ENCODE measurements around the gene OR4D9. TPM values are rescaled to one million over a fixed set of nuclear protein-coding genes. Genes with fewer than 3 reads are reported as not detected.

The OR4D9 gene
- total and polyA plus RNA-seq, 7 donors: not detected

GRCh38 chr11:59560702-59561473, 49.5 kb downstream of the OR4D9 start:
- intact Hi-C loops (cut with DNase I): no loop called here
- Histone ChIP-seq H3K27me3 (no peaks in the 10 kb centered on the region), H3K27ac (peak overlapping the region; percentile 89 to 96 (median 92)), H3K4me1 (peaks cover 0 to 32% (median 10%) of the 10 kb centered on the region in 4 donors), H3K36me3 (no peaks in the 10 kb centered on the region), H3K4me3 (peak overlapping the region; percentile 80 to 92 (median 86)), H3K9me3 (no peaks in the 10 kb centered on the region)
- peak; percentile 95 for DNase-seq
- WGBS, 2 donors: 2 to 6% methylated on average over 40 of the region's 40 CpGs
- TF ChIP-seq POLR2A (IDR thresholded peaks at IDR 0.05) (peak in 1 of 2 donors; percentile 28), POLR2AphosphoS5 (IDR thresholded peaks at IDR 0.05) (peak; percentile 74 to 86 (median 78)), EP300 (IDR thresholded peaks at IDR 0.05) (no peak)

DNA sequence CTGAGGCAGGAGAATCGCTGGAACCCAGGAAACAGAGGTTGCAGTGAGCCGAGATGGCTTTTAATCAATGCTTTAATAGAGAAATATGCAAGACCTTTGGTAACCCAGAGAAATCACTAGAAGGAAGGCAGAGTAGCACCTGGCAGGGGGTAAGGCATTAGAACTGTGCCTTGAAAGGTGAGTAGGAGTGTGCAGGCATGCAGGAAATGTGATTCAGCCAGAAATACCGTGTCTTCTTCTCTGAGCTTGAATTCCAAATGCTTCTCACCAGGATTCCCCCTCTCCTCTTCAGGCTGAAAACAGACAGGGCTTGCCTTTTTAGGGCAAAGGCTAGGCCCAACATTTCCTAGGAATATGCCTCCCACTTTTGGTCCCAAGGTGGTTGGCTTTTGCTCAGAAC, 51.0 kb downstream of the OR4D9 start:
- H3K27ac ChIP-seq: no peak overlapping the region
- peaks cover 0 to 20% (median 7%) of the 10 kb centered on the region in 4 donors for H3K4me1 ChIP-seq
- H3K36me3 ChIP-seq: no peaks in the 10 kb centered on the region
- no peak for DNase-seq
- intact Hi-C loops (cut with DNase I): no loop called here
- no peaks in the 10 kb centered on the region for H3K9me3 ChIP-seq
- 84 to 89% methylated on average over 3 of the region's 3 CpGs for WGBS, 2 donors
- no peaks in the 10 kb centered on the region for H3K27me3 ChIP-seq
- H3K4me3 ChIP-seq: no peak overlapping the region
- TF ChIP-seq CTCF (IDR thresholded peaks at IDR 0.05): no peak
- TF ChIP-seq EP300 (IDR thresholded peaks at IDR 0.05): no peak
- TF ChIP-seq POLR2AphosphoS5 (IDR thresholded peaks at IDR 0.05): no peak
- TF ChIP-seq POLR2A (IDR thresholded peaks at IDR 0.05): no peak

Other genes starting within 250 kb of the OR4D9 start
- not detected for gene OR5AN1, start 152.6 kb upstream of the OR4D9 start, total RNA-seq
- not detected for gene OR5AN1, start 152.6 kb upstream of the OR4D9 start, polyA plus RNA-seq
- not detected for gene OR5A2, start 85.1 kb upstream of the OR4D9 start, total RNA-seq
- gene OR5A2, start 85.1 kb upstream of the OR4D9 start, polyA plus RNA-seq: not detected
- gene OR5A1, start 75.1 kb upstream of the OR4D9 start, total RNA-seq: not detected
- gene OR5A1, start 75.1 kb upstream of the OR4D9 start, polyA plus RNA-seq: not detected
- not detected for gene OR4D6, start 54.6 kb upstream of the OR4D9 start, total RNA-seq
- gene OR4D6, start 54.6 kb upstream of the OR4D9 start, polyA plus RNA-seq: not detected
- gene OR4D10, start 38.2 kb upstream of the OR4D9 start, total RNA-seq: not detected
- not detected for gene OR4D10, start 38.2 kb upstream of the OR4D9 start, polyA plus RNA-seq
- not detected for gene OR4D11, start 8.0 kb upstream of the OR4D9 start, total RNA-seq
- gene OR4D11, start 8.0 kb upstream of the OR4D9 start, polyA plus RNA-seq: not detected
- 10 to 100 TPM; 27.5 to 41.5 (median 30.0) TPM for gene OSBP, start 104.2 kb downstream of the OR4D9 start, total RNA-seq
- gene OSBP, start 104.2 kb downstream of the OR4D9 start, polyA plus RNA-seq: 10 to 100 TPM; 16.2 to 24.7 (median 17.1) TPM
- gene PATL1, start 157.5 kb downstream of the OR4D9 start, total RNA-seq: 10 to 100 TPM; 11.0 to 16.9 (median 12.3) TPM
- 10 to 100 TPM; 17.4 to 21.2 (median 17.8) TPM for gene PATL1, start 157.5 kb downstream of the OR4D9 start, polyA plus RNA-seq
- not detected for gene OR10V1, start 202.3 kb downstream of the OR4D9 start, total RNA-seq
- not detected for gene OR10V1, start 202.3 kb downstream of the OR4D9 start, polyA plus RNA-seq
- 10 to 100 TPM in 3 of 4 donors, 1 to 10 TPM in 1; 9.7 to 19.3 (median 15.4) TPM for gene STX3, start 243.8 kb downstream of the OR4D9 start, total RNA-seq
- gene STX3, start 243.8 kb downstream of the OR4D9 start, polyA plus RNA-seq: 100 to 1,000 TPM in 1 of 3 donors, 10 to 100 TPM in 2; 39.2 to 120 (median 90.1) TPM